Natural killer cell (primary cell): Measurements from ENCODE around the gene TMEM218. TPM values are rescaled to one million over a fixed set of nuclear protein-coding genes. Genes with fewer than 3 reads are reported as not detected.

ENCODE experiments used
- ATAC-seq, 3 donors: fragments of 150-1000 bp in 2 of 3; fragments of 200-7000 bp in 1 of 3; cut with Tn5 transposase; 1 replicate in 1 of 3; 2 replicates in 2 of 3; pipeline ENCODE4 v1.10.0; 2021; ENCODE audit warnings: mild to moderate bottlenecking in 2 of 3, moderate library complexity in 2 of 3
- DNase-seq, 2 donors: peaks; one replicate each; pipeline versions ENCODE4 v3.0.0 to v3.0.0-alpha.2; 2013 to 2021; ENCODE audit warnings: mixed read lengths in 1 of 2
- H3K27ac ChIP-seq: one replicate; pipeline ENCODE4 v1.5.1; 2013; ENCODE audit warnings: mild to moderate bottlenecking, low read length
- H3K27me3 ChIP-seq: one replicate; pipeline ENCODE4 v1.6.1; 2013; ENCODE audit warnings: low read length; ENCODE audit not compliant: control insufficient read depth, insufficient read depth
- H3K36me3 ChIP-seq: one replicate; pipeline ENCODE4 v1.6.1; 2013; ENCODE audit warnings: low read length; ENCODE audit not compliant: control insufficient read depth, insufficient read depth
- H3K4me1 ChIP-seq: one replicate; pipeline ENCODE4 v1.6.1; 2013; ENCODE audit warnings: low read length; ENCODE audit not compliant: control insufficient read depth, insufficient read depth
- H3K4me3 ChIP-seq: one replicate; pipeline ENCODE4 v1.5.1; 2013; ENCODE audit warnings: low read length
- H3K9me3 ChIP-seq: one replicate; pipeline ENCODE4 v1.6.1; 2013; ENCODE audit warnings: low read length; ENCODE audit not compliant: control insufficient read depth, insufficient read depth
- H3K27ac Mint-ChIP-seq, 2 donors: one replicate each; pipeline ENCODE4 v1.8.0; 2022; ENCODE audit warnings: mild to moderate bottlenecking in 2 of 2, mixed read lengths in 2 of 2, moderate library complexity in 1 of 2
- H3K27me3 Mint-ChIP-seq, 2 donors: one replicate each; pipeline ENCODE4 v1.8.0; 2022; ENCODE audit warnings: low read depth in 2 of 2, mixed read lengths in 2 of 2
- H3K36me3 Mint-ChIP-seq: one replicate; pipeline ENCODE4 v1.8.0; 2022; ENCODE audit warnings: mixed read lengths
- H3K4me1 Mint-ChIP-seq, 2 donors: one replicate each; pipeline ENCODE4 v1.8.0; 2022; ENCODE audit warnings: mixed read lengths in 2 of 2
- H3K4me3 Mint-ChIP-seq: one replicate; pipeline ENCODE4 v1.8.0; 2022; ENCODE audit warnings: mild to moderate bottlenecking, moderate library complexity, mixed read lengths
- H3K9me3 Mint-ChIP-seq, 2 donors: one replicate each; pipeline ENCODE4 v1.8.0; 2022; ENCODE audit warnings: mixed read lengths in 2 of 2
- WGBS: methylation state at CpG from one replicate; pipeline ENCODE4 v1.1.7; 2013; ENCODE audit warnings: missing lambda C conversion rate; ENCODE audit not compliant: insufficient coverage; 5-methylcytosine and 5-hydroxymethylcytosine counted together
- intact Hi-C: fragments of 100-400 bp; cut with micrococcal nuclease; formaldehyde crosslinking; loops from one replicate; pipeline ENCODE4 v1.14.2; 2022
- total RNA-seq, 4 donors: library from RNA; stranded (reverse); fragments of 120-200 nt in 1 of 4; gene quantifications; one replicate each; pipeline versions ENCODE4 v1.2.3 to v1.2.4, GENCODE V29; 2013 to 2022
- TF ChIP-seq, protein P1 (sequence below): fragments of 200-600 bp; IDR thresholded peaks from one replicate; pipeline ENCODE4 v1.8.0; 2022; ENCODE audit warnings: antibody characterized with exemption

TMEM218 gene
- total RNA-seq, 3 donors from 2014 or later (not counting 1 experiment from before 2014, with no cell fraction given): 10.0 to 14.2 (median 12.1) TPM

DNA sequence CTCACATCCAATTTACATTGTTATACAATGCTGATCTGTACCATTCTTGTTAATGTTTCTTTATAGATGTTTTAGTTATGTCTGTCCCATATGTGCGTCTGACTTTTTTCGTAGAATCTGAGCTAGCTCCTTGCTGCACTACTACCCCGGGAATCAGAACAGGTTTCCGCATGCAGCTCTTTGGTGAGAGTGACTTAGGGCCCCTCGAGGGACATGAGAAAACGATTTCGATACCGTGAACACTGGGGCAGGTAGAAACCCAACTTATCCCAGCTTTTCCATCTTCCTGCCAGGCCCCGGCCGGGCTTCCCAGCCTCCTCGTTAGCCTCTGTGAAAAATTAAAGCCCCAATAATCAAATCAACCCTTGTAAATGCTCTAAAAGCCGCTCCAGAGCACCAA, 29.8 kb upstream of the TMEM218 start:
- Histone ChIP-seq H3K4me3 (no peak overlapping the region), H3K4me1 (peaks cover 4% of the 10 kb centered on the region), H3K9me3 (no peaks in the 10 kb centered on the region), H3K27ac (no peak overlapping the region), H3K27me3 (peaks cover 5% of the 10 kb centered on the region), H3K36me3 (no peaks in the 10 kb centered on the region)
- H3K27me3 Mint-ChIP-seq: peaks cover 26 to 42% of the 10 kb centered on the region in 2 donors
- ATAC-seq (no peak), DNase-seq (no peak)
- H3K9me3 Mint-ChIP-seq: no peaks in the 10 kb centered on the region
- intact Hi-C loops: loop anchor here (1.0 kb wide), 2 partner anchors 50 to 179 kb away; no protein-coding TSS in a partner anchor
- H3K36me3 Mint-ChIP-seq: no peaks in the 10 kb centered on the region
- 74% methylated on average over 12 of the region's 12 CpGs for WGBS
- TF ChIP-seq, protein P1, sequence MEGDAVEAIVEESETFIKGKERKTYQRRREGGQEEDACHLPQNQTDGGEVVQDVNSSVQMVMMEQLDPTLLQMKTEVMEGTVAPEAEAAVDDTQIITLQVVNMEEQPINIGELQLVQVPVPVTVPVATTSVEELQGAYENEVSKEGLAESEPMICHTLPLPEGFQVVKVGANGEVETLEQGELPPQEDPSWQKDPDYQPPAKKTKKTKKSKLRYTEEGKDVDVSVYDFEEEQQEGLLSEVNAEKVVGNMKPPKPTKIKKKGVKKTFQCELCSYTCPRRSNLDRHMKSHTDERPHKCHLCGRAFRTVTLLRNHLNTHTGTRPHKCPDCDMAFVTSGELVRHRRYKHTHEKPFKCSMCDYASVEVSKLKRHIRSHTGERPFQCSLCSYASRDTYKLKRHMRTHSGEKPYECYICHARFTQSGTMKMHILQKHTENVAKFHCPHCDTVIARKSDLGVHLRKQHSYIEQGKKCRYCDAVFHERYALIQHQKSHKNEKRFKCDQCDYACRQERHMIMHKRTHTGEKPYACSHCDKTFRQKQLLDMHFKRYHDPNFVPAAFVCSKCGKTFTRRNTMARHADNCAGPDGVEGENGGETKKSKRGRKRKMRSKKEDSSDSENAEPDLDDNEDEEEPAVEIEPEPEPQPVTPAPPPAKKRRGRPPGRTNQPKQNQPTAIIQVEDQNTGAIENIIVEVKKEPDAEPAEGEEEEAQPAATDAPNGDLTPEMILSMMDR: no peak
- no peak overlapping the region for H3K27ac Mint-ChIP-seq
- H3K4me1 Mint-ChIP-seq: peaks cover 6% of the 10 kb centered on the region in 2 donors
- H3K4me3 Mint-ChIP-seq: no peak overlapping the region

GRCh38 chr11:125140233-125140632, 28.8 kb upstream of the TMEM218 start:
- H3K27me3 Mint-ChIP-seq: peaks cover 26 to 51% of the 10 kb centered on the region in 2 donors
- Histone ChIP-seq H3K36me3 (no peaks in the 10 kb centered on the region), H3K9me3 (no peaks in the 10 kb centered on the region), H3K4me3 (no peak overlapping the region), H3K4me1 (peaks cover 4% of the 10 kb centered on the region), H3K27ac (no peak overlapping the region), H3K27me3 (peaks cover 5% of the 10 kb centered on the region)
- no peak overlapping the region for H3K27ac Mint-ChIP-seq
- H3K4me3 Mint-ChIP-seq: no peak overlapping the region
- TF ChIP-seq, protein P1: no peak
- peaks cover 6% of the 10 kb centered on the region in 2 donors for H3K4me1 Mint-ChIP-seq
- no peaks in the 10 kb centered on the region for H3K36me3 Mint-ChIP-seq
- no peaks in the 10 kb centered on the region for H3K9me3 Mint-ChIP-seq
- ATAC-seq: no peak
- DNase-seq: no peak
- intact Hi-C loops: no loop called here
- WGBS: 60% methylated on average over 7 of the region's 8 CpGs

- H3K27ac ChIP-seq: no peak overlapping the region
- H3K4me3 ChIP-seq: no peak overlapping the region
- intact Hi-C loops: no loop called here
- Mint-ChIP-seq H3K27ac (no peak overlapping the region), H3K4me1 (peaks cover 6% of the 10 kb centered on the region in 2 donors), H3K36me3 (no peaks in the 10 kb centered on the region), H3K4me3 (no peak overlapping the region), H3K9me3 (no peaks in the 10 kb centered on the region), H3K27me3 (peaks cover 29 to 54% of the 10 kb centered on the region in 2 donors)
- no peak for DNase-seq
- H3K27me3 ChIP-seq: peaks cover 5% of the 10 kb centered on the region
- peaks cover 4% of the 10 kb centered on the region for H3K4me1 ChIP-seq
- no peaks in the 10 kb centered on the region for H3K9me3 ChIP-seq
- ATAC-seq: no peak
- TF ChIP-seq, protein P1: no peak
- no peaks in the 10 kb centered on the region for H3K36me3 ChIP-seq
- WGBS: 81% methylated on average over 2 of the region's 3 CpGs
These were observed 28.4 kb upstream of the TMEM218 start for GRCh38 chr11:125139778-125140177.

DNA sequence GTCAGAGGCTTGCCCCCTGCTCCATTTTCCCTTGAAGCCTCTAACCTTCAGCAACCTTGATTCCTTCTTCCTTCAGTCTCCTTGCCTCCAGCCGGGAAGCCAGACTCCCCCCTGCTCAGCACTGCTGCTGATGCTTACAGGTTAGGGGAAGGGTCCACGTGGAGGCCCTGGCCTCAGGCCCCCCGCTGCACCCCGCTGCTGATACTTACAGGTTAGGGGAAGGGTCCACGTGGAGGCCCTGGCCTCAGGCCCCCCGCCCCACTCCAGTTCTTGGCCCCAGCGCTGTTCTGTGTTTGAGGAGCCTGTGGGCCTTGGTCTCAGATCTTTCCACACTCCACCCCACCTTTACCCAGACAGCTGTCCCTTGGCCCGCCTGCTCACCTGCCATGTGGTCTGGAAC, 27.5 kb upstream of the TMEM218 start:
- peaks cover 32 to 54% of the 10 kb centered on the region in 2 donors for H3K27me3 Mint-ChIP-seq
- intact Hi-C loops: no loop called here
- no peaks in the 10 kb centered on the region for H3K36me3 Mint-ChIP-seq
- Histone ChIP-seq H3K27me3 (peaks cover 4% of the 10 kb centered on the region), H3K4me1 (peaks cover 4% of the 10 kb centered on the region), H3K36me3 (no peaks in the 10 kb centered on the region), H3K27ac (no peak overlapping the region), H3K9me3 (no peaks in the 10 kb centered on the region), H3K4me3 (no peak overlapping the region)
- TF ChIP-seq, protein P1: no peak
- H3K27ac Mint-ChIP-seq: no peak overlapping the region
- H3K9me3 Mint-ChIP-seq: no peaks in the 10 kb centered on the region
- ATAC-seq (no peak), DNase-seq (no peak)
- peaks cover 6% of the 10 kb centered on the region in 2 donors for H3K4me1 Mint-ChIP-seq
- H3K4me3 Mint-ChIP-seq: no peak overlapping the region
- WGBS: 82% methylated on average over 8 of the region's 8 CpGs
